IPS DF 4.7 (cell line): ENCODE measurements around the gene ADIRF.
"Not testable (repeated sequence)": the region's sequence is repeated elsewhere in the genome, so short reads cannot be mapped to it uniquely, and the experiment has no call there.

Source experiments
- DNase-seq: peaks from one replicate; pipeline ENCODE4 v3.0.0-alpha.2; 2013; ENCODE audit warnings: low spot score; ENCODE audit errors: extremely low read depth

The ADIRF gene

GRCh38 chr10:86976362-86977056 lies 8.2 kb downstream of the ADIRF start:
- no peak for DNase-seq

GRCh38 chr10:86978457-86978856 lies 10.2 kb downstream of the ADIRF start:
- DNase-seq, result not testable (repeated sequence)

- DNase-seq, result no peak
These were observed 11.1 kb downstream of the ADIRF start for GRCh38 chr10:86979296-86979818.

- no peak for DNase-seq
These were observed 11.7 kb downstream of the ADIRF start for GRCh38 chr10:86979977-86980448.

GRCh38 chr10:86981020-86981419 lies 12.7 kb downstream of the ADIRF start:
- not testable (repeated sequence) for DNase-seq

GRCh38 chr10:86981716-86982115 lies 13.4 kb downstream of the ADIRF start:
- no peak for DNase-seq

- DNase-seq, result not testable (repeated sequence)
These were observed 16.2 kb downstream of the ADIRF start for GRCh38 chr10:86984498-86984897.

- DNase-seq, result no peak
These were observed 20.2 kb downstream of the ADIRF start for GRCh38 chr10:86988520-86988919.

GRCh38 chr10:86991362-86991761 lies 23.1 kb downstream of the ADIRF start:
- DNase-seq, result not testable (repeated sequence)

- DNase-seq, result no peak
These were observed 24.2 kb downstream of the ADIRF start for GRCh38 chr10:86992456-86992855.

GRCh38 chr10:86992929-86993328 lies 24.6 kb downstream of the ADIRF start:
- DNase-seq, result no peak

- DNase-seq, result not testable (repeated sequence)
These were observed 31.6 kb downstream of the ADIRF start for GRCh38 chr10:86999802-87000403.

- DNase-seq, result no peak
These were observed 32.2 kb downstream of the ADIRF start for GRCh38 chr10:87000491-87000890.

GRCh38 chr10:87007124-87007523 lies 38.8 kb downstream of the ADIRF start:
- not testable (repeated sequence) for DNase-seq

- not testable (repeated sequence) for DNase-seq
These were observed 39.4 kb downstream of the ADIRF start for GRCh38 chr10:87007674-87008073.

GRCh38 chr10:87008303-87008702 lies 40.0 kb downstream of the ADIRF start:
- not testable (repeated sequence) for DNase-seq

GRCh38 chr10:87009134-87009696 lies 40.9 kb downstream of the ADIRF start:
- not testable (repeated sequence) for DNase-seq

- DNase-seq, result not testable (repeated sequence)
These were observed 45.2 kb downstream of the ADIRF start for GRCh38 chr10:87013528-87013927.

GRCh38 chr10:87014986-87015716 lies 46.9 kb downstream of the ADIRF start:
- DNase-seq, result not testable (repeated sequence)

GRCh38 chr10:87018127-87018526 lies 49.8 kb downstream of the ADIRF start:
- DNase-seq, result not testable (repeated sequence)

- DNase-seq, result not testable (repeated sequence)
These were observed 50.8 kb downstream of the ADIRF start for GRCh38 chr10:87019066-87019465.
